Natural killer cell (primary cell): ENCODE measurements around the gene COPS2. TPM values are rescaled to one million over a fixed set of nuclear protein-coding genes. Genes with fewer than 3 reads are reported as not detected.
A peak's percentile ranks its signal among the peaks of the same experiment; 100 is the strongest.
"Not testable (repeated sequence)": the region's sequence is repeated elsewhere in the genome, so short reads cannot be mapped to it uniquely, and the experiment has no call there.

Experiments
- ATAC-seq, 3 donors: fragments of 150-1000 bp in 2 of 3; fragments of 200-7000 bp in 1 of 3; cut with Tn5 transposase; 1 replicate in 1 of 3; 2 replicates in 2 of 3; pipeline ENCODE4 v1.10.0; 2021; ENCODE audit warnings: mild to moderate bottlenecking in 2 of 3, moderate library complexity in 2 of 3
- DNase-seq, 2 donors: peaks; one replicate each; pipeline versions ENCODE4 v3.0.0 to v3.0.0-alpha.2; 2013 to 2021; ENCODE audit warnings: mixed read lengths in 1 of 2
- H3K27ac ChIP-seq: one replicate; pipeline ENCODE4 v1.5.1; 2013; ENCODE audit warnings: mild to moderate bottlenecking, low read length
- H3K27me3 ChIP-seq: one replicate; pipeline ENCODE4 v1.6.1; 2013; ENCODE audit warnings: low read length; ENCODE audit not compliant: control insufficient read depth, insufficient read depth
- H3K36me3 ChIP-seq: one replicate; pipeline ENCODE4 v1.6.1; 2013; ENCODE audit warnings: low read length; ENCODE audit not compliant: control insufficient read depth, insufficient read depth
- H3K4me1 ChIP-seq: one replicate; pipeline ENCODE4 v1.6.1; 2013; ENCODE audit warnings: low read length; ENCODE audit not compliant: control insufficient read depth, insufficient read depth
- H3K4me3 ChIP-seq: one replicate; pipeline ENCODE4 v1.5.1; 2013; ENCODE audit warnings: low read length
- H3K9me3 ChIP-seq: one replicate; pipeline ENCODE4 v1.6.1; 2013; ENCODE audit warnings: low read length; ENCODE audit not compliant: control insufficient read depth, insufficient read depth
- H3K27ac Mint-ChIP-seq, 2 donors: one replicate each; pipeline ENCODE4 v1.8.0; 2022; ENCODE audit warnings: mild to moderate bottlenecking in 2 of 2, mixed read lengths in 2 of 2, moderate library complexity in 1 of 2
- H3K27me3 Mint-ChIP-seq, 2 donors: one replicate each; pipeline ENCODE4 v1.8.0; 2022; ENCODE audit warnings: low read depth in 2 of 2, mixed read lengths in 2 of 2
- H3K36me3 Mint-ChIP-seq: one replicate; pipeline ENCODE4 v1.8.0; 2022; ENCODE audit warnings: mixed read lengths
- H3K4me1 Mint-ChIP-seq, 2 donors: one replicate each; pipeline ENCODE4 v1.8.0; 2022; ENCODE audit warnings: mixed read lengths in 2 of 2
- H3K4me3 Mint-ChIP-seq: one replicate; pipeline ENCODE4 v1.8.0; 2022; ENCODE audit warnings: mild to moderate bottlenecking, moderate library complexity, mixed read lengths
- H3K9me3 Mint-ChIP-seq, 2 donors: one replicate each; pipeline ENCODE4 v1.8.0; 2022; ENCODE audit warnings: mixed read lengths in 2 of 2
- CTCF ChIP-seq: fragments of 200-600 bp; IDR thresholded peaks from one replicate; pipeline ENCODE4 v1.8.0; 2022; ENCODE audit warnings: antibody characterized with exemption
- WGBS: methylation state at CpG from one replicate; pipeline ENCODE4 v1.1.7; 2013; ENCODE audit warnings: missing lambda C conversion rate; ENCODE audit not compliant: insufficient coverage; 5-methylcytosine and 5-hydroxymethylcytosine counted together
- intact Hi-C: fragments of 100-400 bp; cut with micrococcal nuclease; formaldehyde crosslinking; loops from one replicate; pipeline ENCODE4 v1.14.2; 2022
- total RNA-seq, 4 donors: library from RNA; stranded (reverse); fragments of 120-200 nt in 1 of 4; gene quantifications; one replicate each; pipeline versions ENCODE4 v1.2.3 to v1.2.4, GENCODE V29; 2013 to 2022

The COPS2 gene
- total RNA-seq, 3 donors from 2014 or later (not counting 1 experiment from before 2014, with no cell fraction given) = 77.6 to 90.7 (median 89.3) TPM

DNA sequence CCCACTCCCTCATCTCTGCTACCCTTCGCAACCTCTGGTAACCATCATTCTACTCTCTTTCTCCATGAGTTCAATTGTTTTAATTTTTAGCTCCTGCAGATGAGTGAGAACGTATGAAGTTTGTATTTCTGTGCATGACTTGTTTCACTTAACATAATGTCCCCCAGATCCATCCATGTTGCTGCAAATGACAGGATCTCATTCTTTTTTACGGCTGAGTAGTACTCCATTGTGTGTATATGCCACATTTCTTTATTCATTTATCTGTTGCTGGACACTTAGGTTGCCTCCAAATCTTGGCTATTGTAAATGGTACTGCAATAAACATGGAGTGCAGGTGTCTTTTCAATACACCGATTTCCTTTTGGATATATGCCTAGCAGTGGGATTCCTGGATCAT is 26.7 kb upstream of the COPS2 start:
- TF ChIP-seq CTCF = no peak
- H3K27me3 ChIP-seq = no peaks in the 10 kb centered on the region
- no peak for DNase-seq
- H3K27ac Mint-ChIP-seq = no peak overlapping the region
- no peaks in the 10 kb centered on the region for H3K27me3 Mint-ChIP-seq
- H3K36me3 ChIP-seq = no peaks in the 10 kb centered on the region
- no peak overlapping the region for H3K4me3 Mint-ChIP-seq
- ATAC-seq = no peak
- no peaks in the 10 kb centered on the region for H3K9me3 Mint-ChIP-seq
- 98% methylated on average over 4 of the region's 4 CpGs for WGBS
- H3K4me3 ChIP-seq = no peak overlapping the region
- H3K27ac ChIP-seq = no peak overlapping the region
- H3K9me3 ChIP-seq = no peaks in the 10 kb centered on the region
- no peaks in the 10 kb centered on the region for H3K36me3 Mint-ChIP-seq
- intact Hi-C loops = no loop called here
- H3K4me1 Mint-ChIP-seq = peaks cover 29% of the 10 kb centered on the region in 2 donors
- no peaks in the 10 kb centered on the region for H3K4me1 ChIP-seq

- Mint-ChIP-seq H3K27ac (no peak overlapping the region), H3K9me3 (no peaks in the 10 kb centered on the region), H3K4me3 (no peak overlapping the region), H3K36me3 (no peaks in the 10 kb centered on the region), H3K4me1 (peaks cover 13 to 20% of the 10 kb centered on the region in 2 donors), H3K27me3 (no peaks in the 10 kb centered on the region)
- H3K9me3 ChIP-seq = no peaks in the 10 kb centered on the region
- TF ChIP-seq CTCF = no peak
- H3K27me3 ChIP-seq = no peaks in the 10 kb centered on the region
- H3K4me1 ChIP-seq = no peaks in the 10 kb centered on the region
- intact Hi-C loops = no loop called here
- DNase-seq = no peak
- no peak overlapping the region for H3K4me3 ChIP-seq
- WGBS = 90% methylated on average over 1 of the region's 1 CpG
- H3K27ac ChIP-seq = no peak overlapping the region
- no peak for ATAC-seq
- H3K36me3 ChIP-seq = no peaks in the 10 kb centered on the region
These were observed 24.2 kb upstream of the COPS2 start for GRCh38 chr15:49179433-49180190.

GRCh38 chr15:49178497-49178896 is 23.1 kb upstream of the COPS2 start:
- ATAC-seq (no peak), DNase-seq (no peak)
- 97% methylated on average over 5 of the region's 7 CpGs for WGBS
- H3K9me3 Mint-ChIP-seq = no peaks in the 10 kb centered on the region
- TF ChIP-seq CTCF = no peak
- peaks cover 7 to 14% of the 10 kb centered on the region in 2 donors for H3K4me1 Mint-ChIP-seq
- H3K27ac Mint-ChIP-seq = no peak overlapping the region
- no peaks in the 10 kb centered on the region for H3K36me3 Mint-ChIP-seq
- H3K27me3 ChIP-seq = no peaks in the 10 kb centered on the region
- H3K9me3 ChIP-seq = no peaks in the 10 kb centered on the region
- intact Hi-C loops = no loop called here
- H3K4me3 ChIP-seq = no peak overlapping the region
- no peaks in the 10 kb centered on the region for H3K4me1 ChIP-seq
- no peak overlapping the region for H3K4me3 Mint-ChIP-seq
- no peaks in the 10 kb centered on the region for H3K36me3 ChIP-seq
- no peaks in the 10 kb centered on the region for H3K27me3 Mint-ChIP-seq
- H3K27ac ChIP-seq = no peak overlapping the region

- Mint-ChIP-seq H3K4me1 (peaks cover 26 to 33% of the 10 kb centered on the region in 2 donors), H3K27ac (peak overlapping the region in 1 of 2 donors; percentile 18)
- H3K4me1 ChIP-seq, H3K27me3 Mint-ChIP-seq, H3K36me3 ChIP-seq, H3K9me3 Mint-ChIP-seq, ATAC-seq, DNase-seq, H3K4me3 ChIP-seq, H3K27me3 ChIP-seq, H3K4me3 Mint-ChIP-seq, intact Hi-C loops, H3K27ac ChIP-seq, H3K36me3 Mint-ChIP-seq, H3K9me3 ChIP-seq: not testable (repeated sequence)
- 90% methylated on average over 3 of the region's 6 CpGs for WGBS
These were observed 20.4 kb upstream of the COPS2 start for GRCh38 chr15:49175582-49176397.
